GM19239 (cell line): Measurements from ENCODE around the gene PRDM16.

Source experiments
- DNase-seq: peaks from one replicate; pipeline ENCODE4 v3.0.0; 2011; ENCODE audit warnings: low spot score; ENCODE audit not compliant: insufficient read length
- FAIRE-seq: peaks from 2 replicates; lab custom pipeline; 2011; peaks lifted over from hg19 to GRCh38; lab: Jason Lieb, UNC

The PRDM16 gene

GRCh38 chr1:3386205-3387002, 317.4 kb downstream of the PRDM16 start:
- FAIRE-seq (no peak), DNase-seq (no peak)

GRCh38 chr1:3387401-3387800, 318.4 kb downstream of the PRDM16 start:
- DNase-seq: no peak
- no peak for FAIRE-seq

- DNase-seq: no peak
- no peak for FAIRE-seq
Measured at GRCh38 chr1:3389093-3389833, 320.3 kb downstream of the PRDM16 start.

GRCh38 chr1:3390291-3390690, 321.3 kb downstream of the PRDM16 start:
- FAIRE-seq (no peak), DNase-seq (no peak)

GRCh38 chr1:3391711-3392110, 322.7 kb downstream of the PRDM16 start:
- no peak for DNase-seq
- no peak for FAIRE-seq

- FAIRE-seq (no peak), DNase-seq (no peak)
Measured at GRCh38 chr1:3393024-3393986, 324.3 kb downstream of the PRDM16 start.

GRCh38 chr1:3393987-3394920, 325.3 kb downstream of the PRDM16 start:
- no peak for DNase-seq
- FAIRE-seq: no peak

GRCh38 chr1:3396411-3396810, 327.4 kb downstream of the PRDM16 start:
- FAIRE-seq: no peak
- DNase-seq: no peak

- no peak for DNase-seq
- no peak for FAIRE-seq
Measured at GRCh38 chr1:3397311-3397710, 328.3 kb downstream of the PRDM16 start.

GRCh38 chr1:3398396-3399140, 329.6 kb downstream of the PRDM16 start:
- FAIRE-seq (no peak), DNase-seq (no peak)

- FAIRE-seq: no peak
- DNase-seq: no peak
Measured at GRCh38 chr1:3399732-3400131, 330.7 kb downstream of the PRDM16 start.

- DNase-seq (no peak), FAIRE-seq (no peak)
Measured at GRCh38 chr1:3401585-3402257, 332.7 kb downstream of the PRDM16 start.

- FAIRE-seq (no peak), DNase-seq (no peak)
Measured at GRCh38 chr1:3402258-3403010, 333.4 kb downstream of the PRDM16 start.

- no peak for FAIRE-seq
Measured at GRCh38 chr1:3403011-3403345, 334.0 kb downstream of the PRDM16 start.

GRCh38 chr1:3403388-3404231, 334.6 kb downstream of the PRDM16 start:
- DNase-seq (no peak), FAIRE-seq (no peak)

More at GRCh38 chr1:3403011-3403345, 334.0 kb downstream of the PRDM16 start:
- DNase-seq: no peak

GRCh38 chr1:3404301-3404700, 335.3 kb downstream of the PRDM16 start:
- DNase-seq: no peak
- no peak for FAIRE-seq

- DNase-seq (no peak), FAIRE-seq (no peak)
Measured at GRCh38 chr1:3404801-3405200, 335.8 kb downstream of the PRDM16 start.
